HepG2 (cell line): Measurements from ENCODE around the gene SEC24A. TPM values are rescaled to one million over a fixed set of nuclear protein-coding genes. Genes with fewer than 3 reads are reported as not detected.
A peak's percentile ranks its signal among the peaks of the same experiment; 100 is the strongest.

Experiments
- ATF7 ChIP-seq, 2 experiments: fragments of 450-650 bp in 1 of 2; sonication (generic) in 1 of 2; formaldehyde crosslinking in 1 of 2; IDR thresholded peaks; 2 replicates each; pipeline versions ENCODE4 v1.4.0 to v1.6.1; 2016 to 2020; ENCODE audit warnings: antibody characterized with exemption in 1 of 2, mild to moderate bottlenecking in 1 of 2, missing genetic modification reagents in 1 of 2
- CBX2 ChIP-seq, 2 experiments: fragments of 200-600 bp in 1 of 2; sonication (generic); formaldehyde crosslinking in 1 of 2; IDR thresholded peaks; 2 replicates each; pipeline versions ENCODE4 v1.7.0 to v1.8.1; 2018 to 2022; ENCODE audit warnings: low read depth in 2 of 2, low read length in 1 of 2, mild to moderate bottlenecking in 1 of 2, missing genetic modification reagents in 1 of 2
- FLYWCH1 ChIP-seq: sonication (generic); formaldehyde crosslinking; IDR thresholded peaks from 2 replicates; pipeline ENCODE4 v1.8.1; 2023; ENCODE audit warnings: mild to moderate bottlenecking, missing genetic modification reagents
- GPN1 ChIP-seq: sonication (generic); formaldehyde crosslinking; IDR thresholded peaks from 2 replicates; pipeline ENCODE4 v1.5.1; 2020; ENCODE audit warnings: missing genetic modification reagents, borderline replicate concordance
- KIAA2018 ChIP-seq: sonication (generic); formaldehyde crosslinking; IDR thresholded peaks from 2 replicates; pipeline ENCODE4 v1.5.0; 2020; ENCODE audit warnings: mild to moderate bottlenecking, missing genetic modification reagents, borderline replicate concordance
- LCORL ChIP-seq, 2 experiments: fragments of 450-650 bp in 1 of 2; sonication (generic) in 1 of 2; formaldehyde crosslinking in 1 of 2; IDR thresholded peaks; 2 replicates each; pipeline versions ENCODE4 v1.5.0 to v1.6.1; 2017 to 2020; ENCODE audit warnings: antibody characterized with exemption in 1 of 2, missing genetic modification reagents in 1 of 2
- PLSCR1 ChIP-seq: sonication (generic); formaldehyde crosslinking; IDR thresholded peaks from 2 replicates; pipeline ENCODE4 v1.5.0; 2020; ENCODE audit warnings: missing genetic modification reagents, mild to moderate bottlenecking, borderline replicate concordance
- SRSF4 ChIP-seq: fragments of 200-400 bp; formaldehyde crosslinking; IDR thresholded peaks from one replicate; pipeline ENCODE4 v1.6.1; 2018; ENCODE audit warnings: mild to moderate bottlenecking, low read depth, low read length, moderate library complexity; ENCODE audit not compliant: poor library complexity, severe bottlenecking
- TARDBP ChIP-seq: sonication (generic); formaldehyde crosslinking; IDR thresholded peaks from 2 replicates; pipeline ENCODE4 v1.8.0; 2022; ENCODE audit warnings: mild to moderate bottlenecking, missing genetic modification reagents
- ZNF280D ChIP-seq: sonication (generic); formaldehyde crosslinking; IDR thresholded peaks from 2 replicates; pipeline ENCODE4 v1.5.1; 2020; ENCODE audit warnings: mild to moderate bottlenecking, missing genetic modification reagents
- ZNF329 ChIP-seq: sonication (generic); formaldehyde crosslinking; IDR thresholded peaks from 2 replicates; pipeline ENCODE4 v1.9.0; 2021; ENCODE audit warnings: low read depth, mild to moderate bottlenecking, missing genetic modification reagents
- ZNF563 ChIP-seq: sonication (generic); formaldehyde crosslinking; IDR thresholded peaks from 2 replicates; pipeline ENCODE4 v1.8.0; 2022; ENCODE audit warnings: mild to moderate bottlenecking, moderate library complexity, missing genetic modification reagents
- ZNF660 ChIP-seq: sonication (generic); formaldehyde crosslinking; IDR thresholded peaks from 2 replicates; pipeline ENCODE4 v1.5.1; 2020; ENCODE audit warnings: mild to moderate bottlenecking, low read depth, missing genetic modification reagents, borderline replicate concordance
- polyA plus RNA-seq, 8 experiments: library from polyadenylated mRNA; depleted of rRNA in 3 of 8; stranded (reverse) in 7 of 8; unstranded in 1 of 8; fragments of >200 nt; fragmentation: Illumina TruSeq in 4 of 8; extraction: Trizol in 4 of 8; gene quantifications; 2 replicates each; pipeline versions ENCODE4 v1.2.1 to v1.2.3, GENCODE V29; 2011 to 2016; ENCODE audit warnings: low read depth in 4 of 8, missing spikeins in 1 of 8, mixed read lengths in 1 of 8; ENCODE audit not compliant: insufficient read depth in 1 of 8
- total RNA-seq, 5 experiments: library from RNA; depleted of rRNA; stranded (reverse); fragments of >200 nt; fragmentation: Illumina TruSeq; extraction: Trizol; gene quantifications; 2 replicates each; pipeline ENCODE4 v1.2.3, GENCODE V29; 2016; ENCODE audit warnings: low read depth in 1 of 5

The SEC24A gene
- total and polyA plus RNA-seq, 2 of the 13 experiments (the other 11 are each of a cell fraction or from before 2014, with no cell fraction given) = 30.5 to 56.8 TPM

GRCh38 chr5:134648425-134649162 is at the start of gene SEC24A (continued):
- TF ChIP-seq KIAA2018 (CRISPR knock-in tag) (peak; percentile 88; the same call in 1 of the 2 replicates), TARDBP (CRISPR knock-in tag) (peak; percentile 88), ATF7 (IDR thresholded peaks at IDR 0.05) (no peak), ATF7 (CRISPR knock-in tag; IDR thresholded peaks at IDR 0.05) (peak; percentile 86), FLYWCH1 (CRISPR knock-in tag) (peak; percentile 87; the same call in 1 of the 2 replicates), GPN1 (CRISPR knock-in tag) (no peak), ZNF280D (CRISPR knock-in tag) (peak; percentile 36; the same call in 1 of the 2 replicates), ZNF563 (CRISPR knock-in tag) (peak; percentile 88), LCORL (IDR thresholded peaks at IDR 0.05) (no peak), LCORL (CRISPR knock-in tag; IDR thresholded peaks at IDR 0.05) (peak; percentile 87), SRSF4 (no peak), PLSCR1 (CRISPR knock-in tag) (no peak), ZNF660 (CRISPR knock-in tag) (no peak), ZNF329 (CRISPR knock-in tag) (peak; percentile 64; the same call in 1 of the 2 replicates), CBX2 (IDR thresholded peaks at IDR 0.05; ENCODE audit: low read depth, low read length) (no peak), CBX2 (CRISPR knock-in tag; IDR thresholded peaks at IDR 0.05; ENCODE audit: low read depth) (no peak)
